Astrocyte (in vitro differentiated cells and primary cell): ENCODE data around the gene PVALEF.

Experiments
- EZH2 ChIP-seq: IDR thresholded peaks from 2 replicates; pipeline ENCODE4 v1.6.1; 2012; ENCODE audit warnings: mild to moderate bottlenecking, low read length, inconsistent platforms; ENCODE audit not compliant: insufficient read depth
- TF ChIP-seq, protein P1 (sequence below): IDR thresholded peaks from 2 replicates; pipeline ENCODE4 v1.5.1; 2011; ENCODE audit warnings: low read depth, mild to moderate bottlenecking, inconsistent platforms, low read length, moderate library complexity; ENCODE audit not compliant: insufficient read depth

DNA sequence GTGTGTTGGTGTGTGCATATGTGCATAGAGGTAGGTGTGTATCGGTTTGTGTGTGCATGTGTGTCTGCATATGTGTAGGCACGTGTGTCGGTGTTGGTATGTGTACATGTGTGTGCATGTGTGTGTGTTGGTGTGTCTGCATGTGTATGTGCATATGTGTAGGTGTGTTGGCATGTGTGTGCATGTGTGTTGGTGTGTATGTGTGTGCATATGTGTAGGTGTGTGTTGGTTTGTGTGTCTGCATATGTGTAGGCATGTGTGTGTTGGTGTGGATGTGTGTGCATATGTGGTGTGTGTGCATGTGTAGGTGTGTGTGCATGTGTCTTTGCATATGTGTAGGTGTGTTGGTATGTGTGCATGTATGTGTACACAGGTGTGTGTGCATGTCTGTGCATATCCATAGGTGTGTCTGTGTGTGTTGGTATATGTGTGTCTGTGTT is 4.6 kb downstream of the PVALEF start:
- TF ChIP-seq EZH2: no peak
- TF ChIP-seq, protein P1, sequence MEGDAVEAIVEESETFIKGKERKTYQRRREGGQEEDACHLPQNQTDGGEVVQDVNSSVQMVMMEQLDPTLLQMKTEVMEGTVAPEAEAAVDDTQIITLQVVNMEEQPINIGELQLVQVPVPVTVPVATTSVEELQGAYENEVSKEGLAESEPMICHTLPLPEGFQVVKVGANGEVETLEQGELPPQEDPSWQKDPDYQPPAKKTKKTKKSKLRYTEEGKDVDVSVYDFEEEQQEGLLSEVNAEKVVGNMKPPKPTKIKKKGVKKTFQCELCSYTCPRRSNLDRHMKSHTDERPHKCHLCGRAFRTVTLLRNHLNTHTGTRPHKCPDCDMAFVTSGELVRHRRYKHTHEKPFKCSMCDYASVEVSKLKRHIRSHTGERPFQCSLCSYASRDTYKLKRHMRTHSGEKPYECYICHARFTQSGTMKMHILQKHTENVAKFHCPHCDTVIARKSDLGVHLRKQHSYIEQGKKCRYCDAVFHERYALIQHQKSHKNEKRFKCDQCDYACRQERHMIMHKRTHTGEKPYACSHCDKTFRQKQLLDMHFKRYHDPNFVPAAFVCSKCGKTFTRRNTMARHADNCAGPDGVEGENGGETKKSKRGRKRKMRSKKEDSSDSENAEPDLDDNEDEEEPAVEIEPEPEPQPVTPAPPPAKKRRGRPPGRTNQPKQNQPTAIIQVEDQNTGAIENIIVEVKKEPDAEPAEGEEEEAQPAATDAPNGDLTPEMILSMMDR: no peak
